Effector memory CD4-positive, alpha-beta T cell (primary cell): ENCODE results near the gene DCX.

Source experiments
- DNase-seq, 3 donors: peaks; one replicate each; pipeline ENCODE4 v3.0.0-alpha.2; 2020
- H3K27ac ChIP-seq: 2 replicates; pipeline ENCODE4 v1.7.0; 2013; ENCODE audit warnings: mild to moderate bottlenecking, low read length, moderate library complexity; ENCODE audit not compliant: insufficient read depth, poor library complexity, severe bottlenecking
- H3K27me3 ChIP-seq: replicated peaks from 2 replicates; pipeline ENCODE4 v1.7.0; 2013; ENCODE audit warnings: mild to moderate bottlenecking, low read length; ENCODE audit not compliant: insufficient read depth, control insufficient read depth, poor library complexity, severe bottlenecking
- H3K36me3 ChIP-seq: 2 replicates; pipeline ENCODE4 v1.7.0; 2013; ENCODE audit warnings: mild to moderate bottlenecking, low read length, moderate library complexity; ENCODE audit not compliant: control insufficient read depth, insufficient read depth
- H3K4me1 ChIP-seq: 2 replicates; pipeline ENCODE4 v1.7.0; 2013; ENCODE audit warnings: low read length, mild to moderate bottlenecking; ENCODE audit not compliant: control insufficient read depth, insufficient read depth, poor library complexity, severe bottlenecking
- H3K4me3 ChIP-seq: 2 replicates; pipeline ENCODE4 v1.7.0; 2013; ENCODE audit warnings: low read length, low read depth, mild to moderate bottlenecking; ENCODE audit not compliant: insufficient read depth, poor library complexity, severe bottlenecking
- H3K9me3 ChIP-seq: 2 replicates; pipeline ENCODE4 v1.7.0; 2013; ENCODE audit warnings: mild to moderate bottlenecking, low read length, moderate library complexity; ENCODE audit not compliant: control insufficient read depth
- total RNA-seq, 3 donors: gene quantifications; one replicate each; lab custom pipeline; 2026; lab: John Stamatoyannopoulos, UW

DCX gene
- 0 reads per million in 3 donors for total RNA-seq

- Histone ChIP-seq H3K36me3 (no peaks in the 10 kb centered on the region), H3K9me3 (no peaks in the 10 kb centered on the region), H3K4me3 (no peak within 1 kb of the TSS), H3K27ac (no peak within 1 kb of the TSS), H3K4me1 (no peaks in the 10 kb centered on the region), H3K27me3 (no peaks in the 10 kb centered on the region)
- no peak for DNase-seq
Measured at GRCh38 chrX:111411983-111412382, at the start of gene DCX. Gene DCX, minus strand, starts transcription at chrX:111412192. Its CDS starts 1,794 bp downstream, at chrX:111410398.

GRCh38 chrX:111460607-111461006, 48.6 kb upstream of the DCX start:
- DNase-seq = no peak
- H3K9me3 ChIP-seq = no peaks in the 10 kb centered on the region
- no peak overlapping the region for H3K27ac ChIP-seq
- H3K36me3 ChIP-seq = no peaks in the 10 kb centered on the region
- peaks cover 4% of the 10 kb centered on the region for H3K27me3 ChIP-seq
- no peaks in the 10 kb centered on the region for H3K4me1 ChIP-seq
- H3K4me3 ChIP-seq = no peak overlapping the region

- Histone ChIP-seq H3K4me3 (no peak overlapping the region), H3K9me3 (no peaks in the 10 kb centered on the region)
- DNase-seq = no peak
Measured at GRCh38 chrX:111447298-111447697, 35.3 kb upstream of the DCX start.

GRCh38 chrX:111445485-111445884, 33.5 kb upstream of the DCX start:
- Histone ChIP-seq H3K4me3 (no peak overlapping the region), H3K9me3 (no peaks in the 10 kb centered on the region), H3K36me3 (no peaks in the 10 kb centered on the region), H3K27me3 (no peaks in the 10 kb centered on the region), H3K27ac (no peak overlapping the region), H3K4me1 (no peaks in the 10 kb centered on the region)
- DNase-seq = no peak

More at GRCh38 chrX:111447298-111447697, 35.3 kb upstream of the DCX start:
- Histone ChIP-seq H3K4me1 (no peaks in the 10 kb centered on the region), H3K36me3 (no peaks in the 10 kb centered on the region), H3K27ac (no peak overlapping the region), H3K27me3 (no peaks in the 10 kb centered on the region)

GRCh38 chrX:111444881-111445280, 32.9 kb upstream of the DCX start:
- H3K9me3 ChIP-seq = no peaks in the 10 kb centered on the region
- no peak overlapping the region for H3K4me3 ChIP-seq
- no peak for DNase-seq
- H3K36me3 ChIP-seq = no peaks in the 10 kb centered on the region
- H3K27me3 ChIP-seq = no peaks in the 10 kb centered on the region
- no peaks in the 10 kb centered on the region for H3K4me1 ChIP-seq
- H3K27ac ChIP-seq = no peak overlapping the region

- H3K27ac ChIP-seq = no peak overlapping the region
- no peaks in the 10 kb centered on the region for H3K36me3 ChIP-seq
- no peaks in the 10 kb centered on the region for H3K27me3 ChIP-seq
- no peak overlapping the region for H3K4me3 ChIP-seq
- H3K4me1 ChIP-seq = no peaks in the 10 kb centered on the region
- no peaks in the 10 kb centered on the region for H3K9me3 ChIP-seq
- DNase-seq = no peak
Measured at GRCh38 chrX:111443946-111444345, 32.0 kb upstream of the DCX start.

- H3K36me3 ChIP-seq = no peaks in the 10 kb centered on the region
- no peaks in the 10 kb centered on the region for H3K4me1 ChIP-seq
- H3K9me3 ChIP-seq = no peaks in the 10 kb centered on the region
- no peak overlapping the region for H3K4me3 ChIP-seq
- no peak overlapping the region for H3K27ac ChIP-seq
- DNase-seq = no peak
- H3K27me3 ChIP-seq = no peaks in the 10 kb centered on the region
Measured at GRCh38 chrX:111442791-111443190, 30.8 kb upstream of the DCX start.

- Histone ChIP-seq H3K4me1 (no peaks in the 10 kb centered on the region), H3K9me3 (no peaks in the 10 kb centered on the region), H3K27me3 (no peaks in the 10 kb centered on the region), H3K4me3 (no peak overlapping the region), H3K36me3 (no peaks in the 10 kb centered on the region), H3K27ac (no peak overlapping the region)
- no peak for DNase-seq
Measured at GRCh38 chrX:111435469-111435868, 23.5 kb upstream of the DCX start.

GRCh38 chrX:111431001-111431400, 19.0 kb upstream of the DCX start:
- Histone ChIP-seq H3K27ac (no peak overlapping the region), H3K4me3 (no peak overlapping the region), H3K9me3 (no peaks in the 10 kb centered on the region), H3K4me1 (no peaks in the 10 kb centered on the region), H3K36me3 (no peaks in the 10 kb centered on the region), H3K27me3 (no peaks in the 10 kb centered on the region)
- DNase-seq = no peak

- Histone ChIP-seq H3K4me3 (no peak overlapping the region), H3K9me3 (no peaks in the 10 kb centered on the region), H3K36me3 (no peaks in the 10 kb centered on the region), H3K27me3 (no peaks in the 10 kb centered on the region), H3K27ac (no peak overlapping the region), H3K4me1 (no peaks in the 10 kb centered on the region)
- no peak for DNase-seq
Measured at GRCh38 chrX:111411557-111411956, 435 bp downstream of the DCX start.
